ENCODE measurements around the gene TREML2.

The TREML2 gene

DNA sequence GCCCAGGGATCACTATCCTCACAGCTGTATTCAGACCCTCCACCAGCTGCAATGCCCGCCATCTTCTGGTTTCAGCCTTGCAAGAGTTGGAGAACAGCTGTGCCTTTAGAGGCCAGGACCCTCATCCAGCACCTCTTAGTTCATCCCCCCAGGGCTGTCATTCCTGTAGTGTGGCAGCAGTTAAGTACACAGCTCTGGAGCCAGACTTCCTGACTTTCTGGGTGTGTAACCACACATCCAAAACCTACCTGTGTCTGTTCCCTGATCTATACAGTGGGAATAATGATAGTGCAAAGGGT, 37.6 kb downstream of the TREML2 start:
- WGBS, 2 experiments: 84 to 89% methylated on average over 1 of the region's 1 CpG
- H3K27me3 ChIP-seq (ENCODE audit: control insufficient read depth, insufficient read depth, low read length, poor library complexity, severe bottlenecking): no peaks in the 10 kb centered on the region
- no peaks in the 10 kb centered on the region for H3K4me1 ChIP-seq (ENCODE audit: control insufficient read depth, insufficient read depth, low read length)

DNA sequence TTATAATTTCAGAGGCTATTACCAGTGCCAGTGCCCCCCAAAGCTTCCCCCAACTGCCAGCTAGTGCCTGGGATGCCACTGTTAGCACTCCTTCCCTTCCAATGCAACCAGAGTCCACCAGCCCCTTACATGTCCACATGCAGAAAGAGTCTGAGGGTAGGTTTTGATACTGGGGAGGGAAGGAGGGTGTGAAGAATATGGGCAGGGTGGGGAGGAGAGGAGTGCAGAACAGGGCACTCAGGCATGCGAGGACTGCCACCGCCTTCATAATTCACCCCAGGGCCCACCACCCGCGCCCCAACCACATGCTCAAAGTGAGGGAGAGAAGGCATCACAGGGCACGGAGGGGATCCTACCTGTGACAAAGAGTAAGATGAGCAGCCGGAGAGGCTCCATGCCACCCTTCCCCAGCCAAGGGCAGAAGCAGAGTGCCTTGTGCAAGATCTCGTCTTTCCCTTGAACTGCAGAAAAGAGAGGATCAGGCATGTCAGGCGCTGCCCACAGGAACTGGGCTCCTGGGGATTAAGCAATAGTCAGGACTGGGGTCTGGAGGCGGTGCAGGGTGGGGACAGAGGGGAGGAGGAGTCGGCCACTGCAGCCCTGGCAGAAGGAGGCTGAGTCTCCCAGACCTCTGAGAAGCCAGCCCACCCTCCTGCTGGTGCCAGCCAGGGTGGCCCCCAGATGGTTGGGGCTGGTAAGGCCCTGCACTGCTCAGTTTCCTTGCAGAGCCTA, 38.1 kb downstream of the TREML2 start, which contains the start of gene TREM2:
Gene TREM2, minus strand, starts transcription at position 430 of the 732 bp plus-strand sequence. Its CDS starts 34 bp downstream, at position 396.
- no peaks in the 10 kb centered on the region for H3K36me3 ChIP-seq (ENCODE audit: control insufficient read depth, insufficient read depth, low read length)
- WGBS, 2 experiments: 85 to 87% methylated on average over 10 of the region's 10 CpGs
- no peak within 1 kb of the TSS for H3K27ac ChIP-seq (ENCODE audit: insufficient read depth, low read depth, low read length, poor library complexity, severe bottlenecking)
- no peaks in the 10 kb centered on the region for H3K27me3 ChIP-seq (ENCODE audit: control insufficient read depth, insufficient read depth, low read length, poor library complexity, severe bottlenecking)
- no peaks in the 10 kb centered on the region for H3K4me1 ChIP-seq (ENCODE audit: control insufficient read depth, insufficient read depth, low read length)
- H3K9me3 ChIP-seq (ENCODE audit: control insufficient read depth, low read length): no peaks in the 10 kb centered on the region
- H3K4me3 ChIP-seq (ENCODE audit: insufficient read depth, low read depth, low read length): no peak within 1 kb of the TSS

More for the DNA sequence above, 37.6 kb downstream of the TREML2 start:
- H3K27ac ChIP-seq (ENCODE audit: insufficient read depth, low read depth, low read length, poor library complexity, severe bottlenecking): no peak overlapping the region
- H3K9me3 ChIP-seq (ENCODE audit: control insufficient read depth, low read length): no peaks in the 10 kb centered on the region
- no peak overlapping the region for H3K4me3 ChIP-seq (ENCODE audit: insufficient read depth, low read depth, low read length)
- no peaks in the 10 kb centered on the region for H3K36me3 ChIP-seq (ENCODE audit: control insufficient read depth, insufficient read depth, low read length)

DNA sequence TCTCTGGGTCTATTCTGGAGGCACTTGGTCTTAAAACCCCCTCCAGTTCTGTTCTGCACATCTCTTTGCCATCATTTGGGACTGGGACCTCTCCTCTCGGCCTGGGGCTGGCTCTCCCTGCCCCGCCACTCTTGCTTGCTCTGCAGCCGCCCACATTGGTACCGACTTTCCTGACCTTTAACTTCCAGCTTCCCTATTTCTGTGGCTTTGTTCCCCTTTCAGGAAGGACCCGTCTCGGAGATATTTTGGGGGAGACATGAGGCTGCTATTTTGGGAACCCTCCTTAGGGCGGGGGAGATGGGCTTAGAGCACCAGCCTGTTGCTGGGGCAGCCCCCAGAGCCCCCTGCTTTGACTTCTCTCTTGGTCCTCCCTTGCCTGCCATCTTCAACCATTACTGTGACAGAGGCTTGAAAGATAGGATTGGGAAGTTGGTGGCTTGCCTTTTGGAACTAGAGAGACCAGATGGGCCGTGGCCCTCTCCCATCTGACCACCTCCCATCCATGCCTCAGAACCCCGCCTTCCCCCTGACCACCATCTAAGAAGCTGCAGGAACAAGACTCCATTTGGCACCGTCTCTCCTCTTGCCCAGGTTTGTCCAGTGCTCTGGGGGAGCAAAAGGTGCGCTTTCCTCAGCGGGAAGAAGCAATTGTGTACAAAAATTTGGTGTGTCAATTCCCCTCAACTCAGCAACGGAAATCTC, 38.9 kb downstream of the TREML2 start:
- H3K9me3 ChIP-seq (ENCODE audit: control insufficient read depth, low read length): no peaks in the 10 kb centered on the region
- no peaks in the 10 kb centered on the region for H3K36me3 ChIP-seq (ENCODE audit: control insufficient read depth, insufficient read depth, low read length)
- H3K4me1 ChIP-seq (ENCODE audit: control insufficient read depth, insufficient read depth, low read length): no peaks in the 10 kb centered on the region
- H3K27ac ChIP-seq (ENCODE audit: insufficient read depth, low read depth, low read length, poor library complexity, severe bottlenecking): no peak overlapping the region
- 92 to 94% methylated on average over 13 of the region's 13 CpGs for WGBS, 2 experiments
- H3K27me3 ChIP-seq (ENCODE audit: control insufficient read depth, insufficient read depth, low read length, poor library complexity, severe bottlenecking): no peaks in the 10 kb centered on the region
- no peak overlapping the region for H3K4me3 ChIP-seq (ENCODE audit: insufficient read depth, low read depth, low read length)

DNA sequence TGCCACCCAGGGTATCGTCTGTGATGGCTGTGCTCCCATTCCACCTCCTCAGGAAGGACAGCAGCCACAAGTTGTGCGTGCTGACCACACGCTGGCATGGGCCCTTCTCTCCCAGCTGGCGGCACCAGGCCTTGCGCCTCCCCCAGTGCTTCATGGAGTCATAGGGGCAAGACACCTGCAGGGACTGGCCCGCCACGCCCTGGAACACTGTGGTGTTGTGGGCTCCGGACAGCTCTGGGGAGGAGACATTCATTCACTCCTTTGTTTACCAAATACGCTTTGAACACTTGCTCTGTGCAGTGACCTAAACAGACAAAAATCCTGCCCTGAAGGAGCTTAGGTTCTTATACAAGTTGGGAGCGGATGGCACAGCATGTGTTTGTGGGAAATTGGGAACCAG, 39.6 kb downstream of the TREML2 start:
- Histone ChIP-seq H3K4me3 (ENCODE audit: insufficient read depth, low read depth, low read length) (no peak overlapping the region), H3K36me3 (ENCODE audit: control insufficient read depth, insufficient read depth, low read length) (no peaks in the 10 kb centered on the region), H3K27me3 (ENCODE audit: control insufficient read depth, insufficient read depth, low read length, poor library complexity, severe bottlenecking) (no peaks in the 10 kb centered on the region), H3K4me1 (ENCODE audit: control insufficient read depth, insufficient read depth, low read length) (no peaks in the 10 kb centered on the region), H3K27ac (ENCODE audit: insufficient read depth, low read depth, low read length, poor library complexity, severe bottlenecking) (no peak overlapping the region), H3K9me3 (ENCODE audit: control insufficient read depth, low read length) (no peaks in the 10 kb centered on the region)
- 91 to 94% methylated on average over 10 of the region's 10 CpGs for WGBS, 2 experiments

DNA sequence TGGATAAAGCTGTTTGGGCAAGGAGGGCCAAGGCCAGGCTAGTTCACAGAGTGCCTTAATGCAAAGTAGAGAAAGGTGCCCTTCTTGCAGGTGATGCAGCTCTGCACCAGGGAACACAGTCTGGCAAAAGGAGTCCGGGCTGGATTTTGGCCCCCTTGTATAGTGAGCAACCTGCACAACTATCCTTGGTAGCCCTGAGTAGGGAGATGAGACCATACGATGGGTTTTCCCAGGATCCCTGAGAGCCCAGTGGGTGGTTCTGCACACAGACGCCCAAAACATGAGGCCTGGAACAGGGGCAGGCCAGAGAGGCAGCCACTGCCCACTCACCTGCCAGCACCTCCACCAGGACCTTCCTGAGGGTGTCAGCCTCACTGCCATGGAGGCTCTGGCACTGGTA, 40.0 kb downstream of the TREML2 start:
- no peaks in the 10 kb centered on the region for H3K36me3 ChIP-seq (ENCODE audit: control insufficient read depth, insufficient read depth, low read length)
- H3K27ac ChIP-seq (ENCODE audit: insufficient read depth, low read depth, low read length, poor library complexity, severe bottlenecking): no peak overlapping the region
- H3K4me1 ChIP-seq (ENCODE audit: control insufficient read depth, insufficient read depth, low read length): no peaks in the 10 kb centered on the region
- no peak overlapping the region for H3K4me3 ChIP-seq (ENCODE audit: insufficient read depth, low read depth, low read length)
- no peaks in the 10 kb centered on the region for H3K27me3 ChIP-seq (ENCODE audit: control insufficient read depth, insufficient read depth, low read length, poor library complexity, severe bottlenecking)
- H3K9me3 ChIP-seq (ENCODE audit: control insufficient read depth, low read length): no peaks in the 10 kb centered on the region
- WGBS, 2 experiments: 81 to 90% methylated on average over 3 of the region's 3 CpGs

DNA sequence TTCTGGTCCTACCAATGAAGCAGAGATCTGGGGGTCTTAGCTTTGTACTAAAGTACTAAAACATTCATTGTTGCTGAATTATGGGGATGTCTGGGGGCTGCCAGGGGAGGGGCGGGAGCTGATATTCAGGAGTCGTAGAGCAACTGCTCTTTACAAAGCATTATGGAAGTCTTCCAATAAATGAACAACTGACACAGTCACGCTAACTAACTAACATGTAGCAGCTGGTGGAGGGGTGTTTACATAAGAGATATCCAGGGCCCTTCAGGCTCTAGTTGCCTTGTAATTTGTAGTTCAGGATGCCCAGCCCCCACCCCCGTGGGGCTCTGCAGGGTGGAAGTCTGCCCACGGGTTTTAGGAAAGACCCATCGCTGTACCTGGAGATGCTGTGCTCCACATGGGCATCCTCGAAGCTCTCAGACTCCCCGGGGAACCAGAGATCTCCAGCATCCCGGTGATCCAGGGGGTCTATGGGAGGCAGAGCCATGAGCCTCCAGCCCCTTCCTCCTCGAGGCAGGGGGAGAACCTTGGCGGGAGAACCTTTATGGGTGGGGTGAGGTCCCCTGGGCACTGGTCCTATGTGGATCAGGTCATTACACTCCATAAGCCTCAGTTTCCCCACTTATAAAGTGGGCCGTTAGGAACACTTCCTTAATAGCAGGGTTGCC, 41.4 kb downstream of the TREML2 start:
- WGBS, 2 experiments: 94 to 96% methylated on average over 12 of the region's 12 CpGs
- Histone ChIP-seq H3K9me3 (ENCODE audit: control insufficient read depth, low read length) (no peaks in the 10 kb centered on the region), H3K4me1 (ENCODE audit: control insufficient read depth, insufficient read depth, low read length) (no peaks in the 10 kb centered on the region), H3K4me3 (ENCODE audit: insufficient read depth, low read depth, low read length) (no peak overlapping the region), H3K27ac (ENCODE audit: insufficient read depth, low read depth, low read length, poor library complexity, severe bottlenecking) (no peak overlapping the region), H3K36me3 (ENCODE audit: control insufficient read depth, insufficient read depth, low read length) (no peaks in the 10 kb centered on the region), H3K27me3 (ENCODE audit: control insufficient read depth, insufficient read depth, low read length, poor library complexity, severe bottlenecking) (no peaks in the 10 kb centered on the region)

DNA sequence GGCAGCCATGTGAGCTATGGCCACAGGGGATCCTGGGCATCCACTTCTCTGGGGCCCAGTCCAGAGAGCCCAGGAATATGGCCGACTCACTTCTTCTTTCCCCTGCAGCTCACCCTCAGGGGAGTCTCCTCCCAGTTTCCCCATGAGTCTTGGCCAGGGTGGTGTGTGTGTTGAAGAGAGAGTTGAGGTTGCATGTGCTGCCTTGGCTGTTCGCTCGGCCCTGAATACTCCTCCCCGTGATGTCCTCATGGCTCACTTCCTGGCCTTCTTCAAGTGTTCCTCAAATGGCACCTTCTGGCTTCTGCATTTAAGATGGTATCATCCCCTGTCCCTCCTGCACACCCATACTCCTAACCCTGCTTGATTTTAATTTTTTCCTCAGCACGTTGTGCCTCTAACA, 43.6 kb downstream of the TREML2 start:
- H3K36me3 ChIP-seq (ENCODE audit: control insufficient read depth, insufficient read depth, low read length): no peaks in the 10 kb centered on the region
- no peak overlapping the region for H3K4me3 ChIP-seq (ENCODE audit: insufficient read depth, low read depth, low read length)
- no peak overlapping the region for H3K27ac ChIP-seq (ENCODE audit: insufficient read depth, low read depth, low read length, poor library complexity, severe bottlenecking)
- H3K9me3 ChIP-seq (ENCODE audit: control insufficient read depth, low read length): no peaks in the 10 kb centered on the region
- WGBS, 2 experiments: 91% methylated on average over 5 of the region's 5 CpGs
- no peaks in the 10 kb centered on the region for H3K27me3 ChIP-seq (ENCODE audit: control insufficient read depth, insufficient read depth, low read length, poor library complexity, severe bottlenecking)
- no peaks in the 10 kb centered on the region for H3K4me1 ChIP-seq (ENCODE audit: control insufficient read depth, insufficient read depth, low read length)

DNA sequence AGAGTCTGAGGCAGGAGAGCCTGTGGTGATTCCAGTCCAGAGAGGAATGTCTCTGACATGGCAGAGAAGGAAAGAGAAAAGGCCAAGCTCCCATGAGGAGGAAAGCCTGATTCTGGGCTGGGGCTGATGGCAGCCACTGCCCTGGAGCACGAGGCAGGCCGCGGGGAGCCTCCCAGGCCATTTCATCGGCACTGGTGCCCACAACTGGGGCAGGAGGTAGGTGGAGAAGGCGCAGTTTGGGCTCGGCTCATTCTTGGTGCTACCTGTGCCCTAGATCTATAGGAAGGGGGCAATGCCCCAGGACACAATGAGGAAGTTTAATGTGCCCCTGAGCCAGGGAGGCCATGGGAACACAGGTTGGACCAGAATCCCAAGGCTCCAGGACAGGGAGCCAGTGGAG, 44.2 kb downstream of the TREML2 start:
- Histone ChIP-seq H3K27me3 (ENCODE audit: control insufficient read depth, insufficient read depth, low read length, poor library complexity, severe bottlenecking) (no peaks in the 10 kb centered on the region), H3K36me3 (ENCODE audit: control insufficient read depth, insufficient read depth, low read length) (no peaks in the 10 kb centered on the region), H3K4me1 (ENCODE audit: control insufficient read depth, insufficient read depth, low read length) (no peaks in the 10 kb centered on the region), H3K27ac (ENCODE audit: insufficient read depth, low read depth, low read length, poor library complexity, severe bottlenecking) (no peak overlapping the region), H3K4me3 (ENCODE audit: insufficient read depth, low read depth, low read length) (no peak overlapping the region), H3K9me3 (ENCODE audit: control insufficient read depth, low read length) (no peaks in the 10 kb centered on the region)
- 95 to 97% methylated on average over 6 of the region's 6 CpGs for WGBS, 2 experiments

DNA sequence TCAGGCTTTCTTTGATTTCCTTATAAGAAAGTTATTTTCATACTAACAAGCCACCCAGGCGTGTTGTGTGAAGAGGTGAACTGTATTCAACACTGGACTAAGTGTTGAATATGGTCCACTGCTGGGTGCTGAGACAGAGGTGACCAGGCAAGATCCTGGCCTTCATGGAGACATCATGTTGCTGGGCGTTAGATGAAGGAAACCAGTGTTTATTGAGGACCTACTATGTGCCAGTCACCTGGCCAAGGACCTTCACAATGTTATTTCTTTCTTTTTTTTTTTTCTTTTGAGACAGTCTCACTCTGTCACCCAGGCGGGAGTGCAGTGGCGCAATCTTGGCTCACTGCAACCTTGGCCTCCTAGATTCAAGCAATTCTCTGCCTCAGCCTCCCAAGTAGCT, 44.9 kb downstream of the TREML2 start:
- Histone ChIP-seq H3K4me1 (ENCODE audit: control insufficient read depth, insufficient read depth, low read length) (no peaks in the 10 kb centered on the region), H3K27ac (ENCODE audit: insufficient read depth, low read depth, low read length, poor library complexity, severe bottlenecking) (no peak overlapping the region), H3K9me3 (ENCODE audit: control insufficient read depth, low read length) (no peaks in the 10 kb centered on the region), H3K27me3 (ENCODE audit: control insufficient read depth, insufficient read depth, low read length, poor library complexity, severe bottlenecking) (no peaks in the 10 kb centered on the region), H3K36me3 (ENCODE audit: control insufficient read depth, insufficient read depth, low read length) (no peaks in the 10 kb centered on the region), H3K4me3 (ENCODE audit: insufficient read depth, low read depth, low read length) (no peak overlapping the region)
- 91% methylated on average over 4 of the region's 4 CpGs for WGBS, 2 experiments

DNA sequence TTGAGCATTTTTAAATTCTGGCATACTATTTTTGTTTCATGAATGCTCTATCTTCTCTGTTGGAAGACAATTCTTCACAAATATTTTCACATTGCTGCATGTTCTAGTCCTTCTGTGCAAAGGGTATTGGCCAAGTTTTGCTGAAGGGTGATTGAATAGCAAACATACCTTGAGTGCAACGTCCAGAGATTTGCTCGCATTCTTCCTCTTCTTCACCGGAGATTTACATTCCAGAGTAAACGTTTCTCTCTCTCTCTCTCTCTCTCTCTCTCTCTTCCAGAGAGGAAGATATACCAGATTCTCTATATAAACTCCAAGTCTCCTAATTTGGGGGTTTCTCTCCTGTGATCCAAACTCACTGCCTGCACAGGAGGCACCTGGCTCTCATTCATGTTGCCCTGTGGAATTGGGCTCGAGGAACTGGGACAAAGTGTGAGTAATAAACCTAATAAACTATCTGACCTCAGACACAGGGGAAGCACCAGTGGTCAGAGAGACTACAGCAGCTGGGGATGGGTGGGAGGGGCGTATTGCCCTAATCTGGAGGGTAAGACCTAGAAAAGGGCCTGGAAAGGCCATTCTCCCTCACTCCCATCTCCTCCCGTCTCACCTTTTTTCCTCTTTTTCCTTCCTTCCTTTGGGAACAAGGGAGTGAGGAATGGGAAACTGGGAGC, 45.7 kb downstream of the TREML2 start:
- WGBS, 2 experiments: 78 to 81% methylated on average over 6 of the region's 7 CpGs
- Histone ChIP-seq H3K27ac (ENCODE audit: insufficient read depth, low read depth, low read length, poor library complexity, severe bottlenecking) (no peak overlapping the region), H3K4me3 (ENCODE audit: insufficient read depth, low read depth, low read length) (no peak overlapping the region), H3K4me1 (ENCODE audit: control insufficient read depth, insufficient read depth, low read length) (no peaks in the 10 kb centered on the region), H3K27me3 (ENCODE audit: control insufficient read depth, insufficient read depth, low read length, poor library complexity, severe bottlenecking) (no peaks in the 10 kb centered on the region), H3K36me3 (ENCODE audit: control insufficient read depth, insufficient read depth, low read length) (no peaks in the 10 kb centered on the region), H3K9me3 (ENCODE audit: control insufficient read depth, low read length) (no peaks in the 10 kb centered on the region)
